Activated CD8-positive, alpha-beta memory T cell treated with anti-CD3 and anti-CD28 coated beads, Interleukin-2, amount 50 U/mL, for 1 hour (primary cell): ENCODE results near the gene WBP1L.
"Not testable (repeated sequence)": the region's sequence is repeated elsewhere in the genome, so short reads cannot be mapped to it uniquely, and the experiment has no call there.

Source experiments
- DNase-seq: peaks from one replicate; pipeline ENCODE4 v3.0.0-alpha.2; 2020; ENCODE audit errors: extremely low read depth

The WBP1L gene

GRCh38 chr10:102811346-102811745 lies 67.6 kb downstream of the WBP1L start:
- DNase-seq = no peak

- no peak for DNase-seq
These were observed 68.6 kb downstream of the WBP1L start for GRCh38 chr10:102812231-102812876.

GRCh38 chr10:102813017-102813541 lies 69.3 kb downstream of the WBP1L start:
- DNase-seq = no peak

- DNase-seq = no peak
These were observed 70.1 kb downstream of the WBP1L start for GRCh38 chr10:102813734-102814452.

GRCh38 chr10:102814453-102814871 lies 70.7 kb downstream of the WBP1L start:
- DNase-seq = no peak

GRCh38 chr10:102814873-102815661 lies 71.3 kb downstream of the WBP1L start:
- DNase-seq = no peak

GRCh38 chr10:102815790-102816549 lies 72.2 kb downstream of the WBP1L start:
- DNase-seq = no peak

GRCh38 chr10:102817175-102817574 lies 73.4 kb downstream of the WBP1L start:
- no peak for DNase-seq

GRCh38 chr10:102819054-102819453 lies 75.3 kb downstream of the WBP1L start:
- no peak for DNase-seq

- not testable (repeated sequence) for DNase-seq
These were observed 76.3 kb downstream of the WBP1L start for GRCh38 chr10:102820008-102820407.

GRCh38 chr10:102822222-102822621 lies 78.5 kb downstream of the WBP1L start:
- DNase-seq = no peak

- DNase-seq = no peak
These were observed 80.9 kb downstream of the WBP1L start for GRCh38 chr10:102824664-102825063.

- no peak for DNase-seq
These were observed 82.5 kb downstream of the WBP1L start for GRCh38 chr10:102826148-102826796.

GRCh38 chr10:102827597-102827975 lies 83.8 kb downstream of the WBP1L start:
- DNase-seq = no peak

GRCh38 chr10:102831322-102832071 lies 87.7 kb downstream of the WBP1L start:
- DNase-seq = no peak

GRCh38 chr10:102832248-102832647 lies 88.5 kb downstream of the WBP1L start:
- no peak for DNase-seq

GRCh38 chr10:102832987-102833386 lies 89.2 kb downstream of the WBP1L start:
- no peak for DNase-seq

- no peak for DNase-seq
These were observed 90.4 kb downstream of the WBP1L start for GRCh38 chr10:102834143-102834542.

GRCh38 chr10:102835007-102835482 lies 91.3 kb downstream of the WBP1L start:
- DNase-seq = peak; percentile 32

GRCh38 chr10:102837230-102837721 lies 93.5 kb downstream of the WBP1L start, which contains the start of gene CYP17A1:
CYP17A1 (minus strand) TSS chr10:102837413; CDS start chr10:102837361, 52 bp downstream.
- DNase-seq = no peak
